Measurements from ENCODE around the gene PMS1.

The PMS1 gene

DNA sequence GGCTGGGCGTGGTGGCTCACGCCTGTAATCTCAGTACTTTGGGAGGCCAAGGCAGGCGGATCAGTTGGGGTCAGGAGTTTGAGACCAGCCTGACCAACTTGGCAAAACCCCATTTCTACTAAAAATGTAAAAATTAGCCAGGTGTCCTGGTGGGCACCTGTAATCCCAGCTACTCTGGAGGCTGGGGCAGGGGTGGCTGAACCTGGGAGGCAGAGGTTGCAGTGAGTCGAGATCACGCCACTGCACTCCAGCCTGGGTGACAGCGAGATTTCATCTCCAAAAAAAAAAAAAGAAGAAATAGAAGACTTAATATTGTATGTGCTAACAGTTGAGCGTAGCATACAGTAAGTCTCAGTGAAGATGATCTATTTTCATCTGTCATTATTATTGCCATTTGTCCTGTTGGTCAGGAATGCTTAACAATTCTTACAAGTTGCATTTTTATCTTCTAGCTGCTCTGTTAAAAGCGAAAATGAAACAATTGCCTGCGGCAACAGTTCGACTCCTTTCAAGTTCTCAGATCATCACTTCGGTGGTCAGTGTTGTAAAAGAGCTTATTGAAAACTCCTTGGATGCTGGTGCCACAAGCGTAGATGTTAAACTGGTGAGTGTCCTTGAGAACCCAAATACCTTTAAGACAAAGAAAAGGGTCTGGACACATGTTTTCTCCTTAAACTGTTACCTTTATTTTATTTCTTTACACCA is 7.2 kb downstream of the PMS1 start:
- TF ChIP-seq JUND (IDR thresholded peaks at IDR 0.05; ENCODE audit: low read depth): no peak
- in situ Hi-C loops (cut with HindIII; ENCODE audit: low pct_unique_long_range_greater_than_20kb, low sequenced_read_pairs): no loop called here
- DNase-seq (ENCODE audit: low read depth in 1 of 2, low spot score in 1 of 2): no peak

DNA sequence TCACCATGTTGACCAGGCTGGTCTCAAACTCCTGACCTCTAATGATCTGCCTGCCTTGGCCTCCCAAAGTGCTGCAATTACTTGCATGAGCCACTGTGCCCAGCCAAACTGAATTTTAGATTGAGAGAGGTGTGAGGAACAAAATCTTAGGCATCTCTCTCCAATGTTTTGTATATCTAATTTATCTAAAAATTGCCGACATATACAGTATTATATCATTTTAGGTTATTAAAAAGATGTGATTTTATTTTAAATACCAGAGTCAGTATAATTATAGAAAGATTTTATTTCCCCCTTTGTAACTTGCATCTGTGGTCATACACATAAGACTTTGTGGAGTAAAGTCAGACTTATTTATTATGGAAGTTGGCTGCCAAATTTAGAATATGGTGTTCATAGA is 10.1 kb downstream of the PMS1 start:
- no peak for TF ChIP-seq JUND (IDR thresholded peaks at IDR 0.05; ENCODE audit: low read depth)
- in situ Hi-C loops (cut with HindIII; ENCODE audit: low pct_unique_long_range_greater_than_20kb, low sequenced_read_pairs): no loop called here
- DNase-seq (ENCODE audit: low read depth in 1 of 2, low spot score in 1 of 2): no peak

DNA sequence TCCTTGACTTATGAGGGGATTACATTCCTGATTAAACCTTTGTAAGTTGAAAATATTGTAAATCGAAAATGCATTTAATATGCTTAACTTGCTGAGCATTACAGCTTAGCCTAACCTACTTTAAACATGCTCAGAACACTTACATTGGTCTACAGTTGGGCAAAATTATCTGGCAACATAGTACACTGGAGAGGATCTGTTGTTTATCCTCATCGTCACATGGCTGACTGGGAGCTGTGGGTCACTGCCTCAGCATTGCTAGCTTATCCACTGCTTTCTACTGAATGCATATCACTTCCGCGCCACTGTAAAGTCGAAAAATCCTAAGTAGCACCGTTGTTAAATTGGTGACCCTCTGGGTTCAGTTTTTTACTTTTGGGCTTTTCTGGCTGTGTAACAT is 13.7 kb downstream of the PMS1 start:
- in situ Hi-C loops (cut with HindIII; ENCODE audit: low pct_unique_long_range_greater_than_20kb, low sequenced_read_pairs): no loop called here
- DNase-seq (ENCODE audit: low read depth in 1 of 2, low spot score in 1 of 2): no peak
- no peak for TF ChIP-seq JUND (IDR thresholded peaks at IDR 0.05; ENCODE audit: low read depth)

DNA sequence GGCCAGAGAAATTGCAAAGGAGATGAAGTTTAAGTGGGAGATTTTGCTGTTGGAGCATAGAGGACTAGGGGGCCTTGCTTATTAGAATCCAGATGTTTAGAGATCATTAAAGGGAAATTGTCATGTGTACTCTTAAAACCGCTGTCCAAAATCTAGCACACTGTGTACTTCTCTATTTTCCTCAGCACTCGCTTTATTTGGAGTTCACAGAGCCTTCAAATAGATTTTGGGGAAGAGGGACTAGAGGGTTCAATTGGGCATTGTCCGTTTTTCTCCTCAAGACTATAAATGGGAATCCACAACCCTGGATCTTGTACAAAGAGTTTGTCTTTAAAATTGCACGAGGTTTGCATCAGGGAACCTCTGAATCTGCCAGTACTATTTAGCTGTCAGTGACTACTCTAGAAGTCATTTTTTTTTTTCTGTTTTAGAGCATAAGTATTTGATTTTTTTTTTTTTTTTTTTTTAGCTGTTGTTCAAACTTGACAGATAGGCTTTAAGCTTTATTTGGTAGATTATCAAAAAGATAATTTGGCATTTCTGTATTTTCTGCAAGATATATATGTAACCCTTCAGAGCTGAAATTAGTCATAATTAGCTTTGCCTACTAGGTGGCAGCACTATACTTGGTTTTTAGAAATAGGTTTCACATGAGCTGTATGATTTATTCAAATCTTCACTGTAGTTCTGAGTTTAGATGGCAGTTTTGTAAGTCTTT is 14.2 kb downstream of the PMS1 start:
- in situ Hi-C loops (cut with HindIII; ENCODE audit: low pct_unique_long_range_greater_than_20kb, low sequenced_read_pairs): no loop called here
- DNase-seq (ENCODE audit: low read depth in 1 of 2, low spot score in 1 of 2): peak in 1 of 2 experiments; percentile 38
- no peak for TF ChIP-seq JUND (IDR thresholded peaks at IDR 0.05; ENCODE audit: low read depth)

DNA sequence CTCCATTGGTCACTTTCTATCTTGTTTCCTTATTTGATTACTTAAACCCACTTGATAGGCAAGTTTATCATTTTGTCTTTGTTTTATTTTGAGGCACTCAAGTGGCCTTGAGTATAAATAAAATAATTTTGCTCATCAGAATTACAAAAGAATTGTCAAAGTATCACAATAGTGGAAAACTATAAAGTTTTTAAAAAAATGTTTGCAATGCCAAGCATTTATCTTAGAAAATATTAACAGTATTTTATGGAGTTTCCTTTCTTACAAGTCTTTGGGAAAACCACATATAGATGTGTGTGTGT is 14.7 kb downstream of the PMS1 start:
- no peak for DNase-seq (ENCODE audit: low read depth in 1 of 2, low spot score in 1 of 2)
- in situ Hi-C loops (cut with HindIII; ENCODE audit: low pct_unique_long_range_greater_than_20kb, low sequenced_read_pairs): no loop called here
- TF ChIP-seq JUND (IDR thresholded peaks at IDR 0.05; ENCODE audit: low read depth): no peak

DNA sequence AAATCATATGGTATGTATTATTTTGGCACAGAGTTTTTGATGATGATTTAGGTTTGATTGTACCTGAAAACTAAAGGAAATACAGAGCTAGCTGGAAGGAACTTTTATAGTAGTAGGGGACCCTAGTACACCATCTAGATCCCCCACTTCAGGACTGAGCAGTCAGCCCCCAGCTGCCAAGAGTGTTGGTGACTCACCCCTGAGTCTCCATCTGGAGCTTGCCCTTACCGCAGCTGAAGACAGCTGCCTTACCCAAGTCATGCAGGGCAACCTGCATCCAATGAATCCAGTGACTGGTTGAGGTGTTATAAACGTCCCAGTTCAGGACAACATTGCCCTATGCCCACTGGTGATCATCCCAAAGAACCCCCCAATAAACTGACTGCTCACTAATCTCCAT is 15.3 kb downstream of the PMS1 start:
- TF ChIP-seq JUND (IDR thresholded peaks at IDR 0.05; ENCODE audit: low read depth): no peak
- in situ Hi-C loops (cut with HindIII; ENCODE audit: low pct_unique_long_range_greater_than_20kb, low sequenced_read_pairs): no loop called here
- DNase-seq (ENCODE audit: low read depth in 1 of 2, low spot score in 1 of 2): no peak

DNA sequence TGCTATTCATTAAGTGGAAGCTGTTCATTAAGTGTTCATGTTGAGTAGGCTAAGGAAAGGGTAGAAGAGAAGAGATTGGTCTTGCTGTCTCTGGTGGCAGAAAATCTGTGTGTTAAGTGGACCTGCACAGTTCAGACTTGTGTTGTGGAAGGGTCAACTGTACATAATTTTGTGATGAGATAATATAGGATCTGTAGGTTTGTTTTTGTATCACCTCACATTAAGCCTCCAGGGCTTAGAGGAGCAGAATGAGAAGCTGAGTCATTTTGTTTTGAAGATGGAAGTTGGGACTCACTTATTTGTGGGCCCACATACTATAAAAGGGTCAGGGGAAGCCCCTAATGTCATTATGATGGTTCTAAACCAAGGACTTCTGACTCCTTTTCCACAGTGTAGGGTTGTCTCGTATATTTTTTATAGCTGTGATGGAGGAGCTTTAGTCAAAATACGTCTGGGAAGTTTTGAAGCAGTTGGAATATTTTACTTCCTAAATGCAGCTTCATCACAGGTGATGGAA is 18.2 kb downstream of the PMS1 start:
- TF ChIP-seq JUND (IDR thresholded peaks at IDR 0.05; ENCODE audit: low read depth): no peak
- DNase-seq (ENCODE audit: low read depth in 1 of 2, low spot score in 1 of 2): no peak
- in situ Hi-C loops (cut with HindIII; ENCODE audit: low pct_unique_long_range_greater_than_20kb, low sequenced_read_pairs): no loop called here

DNA sequence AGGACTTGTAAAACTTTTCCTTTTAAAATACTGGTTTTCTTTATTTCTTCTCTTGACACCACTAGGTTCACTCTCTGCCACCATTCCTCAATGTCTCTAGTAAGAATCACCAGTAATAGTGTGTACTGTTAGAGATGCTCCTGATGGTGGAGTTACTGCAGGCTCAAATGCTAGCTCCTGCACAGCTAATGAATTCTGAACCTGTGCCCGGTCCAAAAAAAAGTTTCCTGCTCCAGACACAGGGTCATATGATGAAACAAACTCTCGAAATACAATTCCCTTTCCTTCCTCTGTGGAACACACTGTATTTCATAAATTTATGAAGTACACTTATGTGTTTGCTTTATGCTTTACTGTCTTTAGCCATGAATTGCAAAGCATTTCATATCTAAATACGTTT is 19.2 kb downstream of the PMS1 start:
- in situ Hi-C loops (cut with HindIII; ENCODE audit: low pct_unique_long_range_greater_than_20kb, low sequenced_read_pairs): no loop called here
- no peak for TF ChIP-seq JUND (IDR thresholded peaks at IDR 0.05; ENCODE audit: low read depth)
- no peak for DNase-seq (ENCODE audit: low read depth in 1 of 2, low spot score in 1 of 2)

DNA sequence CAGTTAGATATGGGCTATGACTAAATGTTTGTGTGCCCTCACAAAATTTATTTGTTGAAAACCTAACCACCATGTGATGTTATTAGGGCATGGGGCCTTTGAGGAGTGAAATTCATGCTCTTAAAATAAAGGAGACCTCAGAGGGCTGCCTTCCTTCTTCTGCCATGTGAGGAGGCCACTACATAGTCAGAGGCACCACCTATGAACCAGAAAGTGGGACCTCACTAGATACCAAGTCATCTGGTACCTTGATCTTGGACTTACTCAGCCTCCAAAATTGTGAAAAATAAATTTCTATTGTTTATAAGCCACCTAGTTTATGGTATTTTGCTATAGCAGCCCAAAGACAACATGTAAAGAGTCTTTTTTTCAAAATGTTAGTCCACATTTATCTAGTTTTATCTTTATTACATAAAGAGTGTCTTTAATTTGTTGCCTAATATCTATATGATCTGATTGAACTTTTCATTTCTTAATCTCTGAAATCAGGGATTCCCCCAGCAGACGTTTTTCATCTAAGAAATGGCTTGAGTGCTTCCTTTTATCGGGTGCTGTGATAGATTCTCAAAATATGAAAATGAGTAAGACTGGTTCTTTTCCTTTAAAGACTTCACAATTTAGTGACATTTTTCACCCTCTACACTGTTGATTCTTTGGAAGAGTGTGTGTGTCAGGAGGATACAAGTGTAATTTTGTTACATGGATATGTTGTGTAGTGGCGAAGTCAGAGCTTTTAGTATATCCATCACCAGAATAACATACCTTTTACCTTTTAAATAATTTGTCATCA is 34.2 kb downstream of the PMS1 start:
- no peak for TF ChIP-seq JUND (IDR thresholded peaks at IDR 0.05; ENCODE audit: low read depth)
- in situ Hi-C loops (cut with HindIII; ENCODE audit: low pct_unique_long_range_greater_than_20kb, low sequenced_read_pairs): no loop called here
- DNase-seq (ENCODE audit: low read depth in 1 of 2, low spot score in 1 of 2): no peak

DNA sequence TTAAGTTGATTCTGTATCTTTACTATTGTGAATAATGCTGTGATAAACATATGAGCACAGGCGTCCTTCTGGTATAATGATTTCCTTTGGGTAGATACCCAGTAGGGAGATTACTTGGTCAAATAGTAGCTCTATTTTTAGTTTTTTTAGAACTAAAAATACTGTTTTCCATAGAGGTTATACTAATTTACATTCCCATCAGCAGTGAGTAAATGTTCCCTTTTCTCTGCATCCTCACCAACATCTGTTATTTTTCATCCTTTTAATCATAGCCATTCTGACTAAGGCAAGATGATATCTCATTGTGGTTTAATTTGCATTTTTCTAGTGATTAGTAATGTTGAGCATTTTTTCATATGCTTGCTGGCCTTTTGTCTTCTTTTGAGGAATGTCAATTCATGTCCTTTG is 35.1 kb downstream of the PMS1 start:
- no peak for TF ChIP-seq JUND (IDR thresholded peaks at IDR 0.05; ENCODE audit: low read depth)
- in situ Hi-C loops (cut with HindIII; ENCODE audit: low pct_unique_long_range_greater_than_20kb, low sequenced_read_pairs): no loop called here
- no peak for DNase-seq (ENCODE audit: low read depth in 1 of 2, low spot score in 1 of 2)

DNA sequence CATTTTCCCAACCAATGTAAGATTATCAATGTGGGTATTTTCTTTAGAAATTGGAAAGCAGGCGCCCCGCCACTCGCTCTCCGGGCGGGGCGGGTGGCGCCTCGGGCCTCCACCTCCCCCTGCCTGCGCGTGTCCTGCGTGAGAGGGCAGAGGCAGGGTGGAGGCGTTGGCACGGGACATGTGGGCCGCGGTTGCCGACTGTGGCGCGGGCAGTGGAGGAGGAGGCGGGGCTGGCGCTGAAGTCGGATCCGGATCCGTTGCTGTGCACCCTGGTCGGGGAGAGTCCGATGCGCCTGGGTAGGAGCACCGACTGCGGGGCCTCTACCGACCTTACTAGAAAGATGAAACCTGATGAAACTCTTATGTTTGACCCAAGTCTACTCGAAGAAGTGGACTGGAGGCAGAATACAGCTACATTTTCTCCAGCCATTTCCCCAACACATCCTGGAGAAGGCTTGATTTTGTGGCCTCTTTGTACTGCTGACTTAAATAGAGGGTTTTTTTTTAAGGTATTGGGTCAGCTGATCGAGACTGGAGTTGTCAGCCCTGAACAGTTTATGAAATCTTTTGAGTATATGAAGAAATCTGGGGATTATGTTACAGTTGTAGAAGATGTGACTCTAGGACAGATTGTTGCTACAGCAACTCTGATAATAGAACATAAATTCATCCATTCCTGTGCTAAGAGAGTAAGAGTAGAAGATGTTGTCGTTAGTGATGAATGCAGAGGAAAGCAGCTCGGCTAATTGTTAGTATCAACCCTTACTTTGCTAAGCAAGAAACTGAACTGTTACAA is 37.9 kb downstream of the PMS1 start:
- no peak for DNase-seq (ENCODE audit: low read depth in 1 of 2, low spot score in 1 of 2)
- in situ Hi-C loops (cut with HindIII; ENCODE audit: low pct_unique_long_range_greater_than_20kb, low sequenced_read_pairs): no loop called here
- no peak for TF ChIP-seq JUND (IDR thresholded peaks at IDR 0.05; ENCODE audit: low read depth)

DNA sequence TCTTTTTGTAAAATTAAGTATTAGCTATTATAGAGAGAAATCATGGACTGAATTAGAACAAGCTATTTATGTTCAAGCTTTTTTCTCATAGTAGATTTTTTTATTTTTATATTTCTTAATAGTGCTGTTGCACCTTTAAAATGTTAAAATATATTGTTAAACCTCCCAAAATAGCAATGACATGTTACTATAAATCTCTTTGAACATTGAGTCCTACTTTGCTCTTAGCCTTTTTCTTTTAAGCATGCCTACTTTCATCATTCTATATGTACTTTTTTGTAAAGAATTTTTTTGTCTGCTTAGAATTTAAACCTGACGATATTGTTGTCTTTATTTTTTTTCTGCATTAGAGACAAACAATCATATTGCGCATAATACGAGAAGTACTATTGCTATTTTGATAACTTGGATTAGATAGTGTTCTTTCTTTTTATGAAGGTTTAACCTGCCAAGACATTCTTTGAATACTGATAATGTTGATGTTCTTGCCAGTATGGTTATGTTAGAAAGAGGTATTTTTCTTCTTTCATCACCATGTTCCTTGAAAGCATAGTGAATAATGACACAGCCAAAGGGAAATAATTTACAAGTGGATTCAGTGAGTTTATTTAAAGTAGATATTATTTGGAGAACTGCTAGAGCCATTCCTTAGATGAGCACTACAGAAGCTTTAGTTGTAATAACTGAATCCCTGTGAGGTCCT is 40.6 kb downstream of the PMS1 start:
- TF ChIP-seq JUND (IDR thresholded peaks at IDR 0.05; ENCODE audit: low read depth): no peak
- in situ Hi-C loops (cut with HindIII; ENCODE audit: low pct_unique_long_range_greater_than_20kb, low sequenced_read_pairs): no loop called here
- DNase-seq (ENCODE audit: low read depth in 1 of 2, low spot score in 1 of 2): no peak
